Brain pericyte (primary cell): ENCODE measurements around the gene RIN1.
"Not testable (repeated sequence)": the region's sequence is repeated elsewhere in the genome, so short reads cannot be mapped to it uniquely, and the experiment has no call there.

Experiments
- DNase-seq: peaks from one replicate; pipeline ENCODE4 v3.0.0-alpha.2; 2012; ENCODE audit warnings: low read depth, low spot score

RIN1 gene

GRCh38 chr11:66318600-66318970 is 17.6 kb downstream of the RIN1 start:
- DNase-seq: no peak

GRCh38 chr11:66317723-66318599 is 18.3 kb downstream of the RIN1 start:
- peak; percentile 85 for DNase-seq

- DNase-seq: peak; percentile 59
Measured at GRCh38 chr11:66317322-66317722, 18.9 kb downstream of the RIN1 start.

GRCh38 chr11:66316849-66317251 is 19.4 kb downstream of the RIN1 start, which contains the start of gene CD248:
TSS of gene CD248 (minus strand) at chr11:66317044. CDS start at chr11:66317027, 17 bp downstream.
- DNase-seq: no peak

GRCh38 chr11:66315921-66316811 is 20.1 kb downstream of the RIN1 start:
- no peak for DNase-seq

GRCh38 chr11:66315498-66315885 is 20.7 kb downstream of the RIN1 start:
- no peak for DNase-seq

GRCh38 chr11:66314561-66315497 is 21.4 kb downstream of the RIN1 start:
- DNase-seq: no peak

GRCh38 chr11:66314186-66314501 is 22.1 kb downstream of the RIN1 start:
- DNase-seq: no peak

- no peak for DNase-seq
Measured at GRCh38 chr11:66313321-66314185, 22.7 kb downstream of the RIN1 start.

- peak; percentile 99 for DNase-seq
Measured at GRCh38 chr11:66312549-66313320, 23.5 kb downstream of the RIN1 start.

GRCh38 chr11:66311965-66312548 is 24.2 kb downstream of the RIN1 start:
- DNase-seq: no peak

- DNase-seq: no peak
Measured at GRCh38 chr11:66311470-66311964, 24.7 kb downstream of the RIN1 start.

- not testable (repeated sequence) for DNase-seq
Measured at GRCh38 chr11:66310803-66311440, 25.3 kb downstream of the RIN1 start.

- DNase-seq: no peak
Measured at GRCh38 chr11:66310324-66310723, 25.9 kb downstream of the RIN1 start.

- no peak for DNase-seq
Measured at GRCh38 chr11:66309475-66309874, 26.8 kb downstream of the RIN1 start.

- DNase-seq: no peak
Measured at GRCh38 chr11:66302656-66303055, 33.6 kb downstream of the RIN1 start.

- no peak for DNase-seq
Measured at GRCh38 chr11:66299186-66299585, 37.0 kb downstream of the RIN1 start.

- DNase-seq: no peak
Measured at GRCh38 chr11:66297610-66298009, 38.6 kb downstream of the RIN1 start.
